ENCODE data around the gene CCN5. TPM values are rescaled to one million over a fixed set of nuclear protein-coding genes. Genes with fewer than 3 reads are reported as not detected.

CCN5 gene
- total and polyA plus RNA-seq, 7 experiments from 2014 or later = not detected

GRCh38 chr20:44701118-44701857, 13.9 kb upstream of the CCN5 start:
- Histone ChIP-seq H3K9me3 (ENCODE audit: control insufficient read depth in 2 of 3, low read length in 3 of 3) (no peaks in the 10 kb centered on the region), H3K4me1 (ENCODE audit: control insufficient read depth in 2 of 2, insufficient read depth in 2 of 2, low read length in 2 of 2) (no peaks in the 10 kb centered on the region), H3K27me3 (ENCODE audit: control insufficient read depth in 2 of 2, insufficient read depth in 2 of 2, low read length in 2 of 2) (peaks cover 0 to 3% of the 10 kb centered on the region in 2 donors), H3K36me3 (ENCODE audit: control insufficient read depth in 2 of 3, insufficient read depth in 3 of 3, low read length in 3 of 3) (no peaks in the 10 kb centered on the region), H3K4me3 (ENCODE audit: low read length) (no peak overlapping the region), H3K27ac (ENCODE audit: low read depth, low read length) (no peak overlapping the region)
- CTCF ChIA-PET = no interaction called here
- H3K4me1 Mint-ChIP-seq = peaks cover 0 to 4% (median 0%) of the 10 kb centered on the region in 7 donors
- POLR2A ChIA-PET = no interaction called here
- DNase-seq (no peak), ATAC-seq (no peak)
- no peak overlapping the region for H3K4me3 Mint-ChIP-seq
- peak overlapping the region in 1 of 9 donors; percentile 12 for H3K27ac Mint-ChIP-seq
- no peaks in the 10 kb centered on the region for H3K9me3 Mint-ChIP-seq
- intact Hi-C loops (cut with micrococcal nuclease) = no loop called here
- no peaks in the 10 kb centered on the region for H3K27me3 Mint-ChIP-seq
- H3K36me3 Mint-ChIP-seq = no peaks in the 10 kb centered on the region

DNA sequence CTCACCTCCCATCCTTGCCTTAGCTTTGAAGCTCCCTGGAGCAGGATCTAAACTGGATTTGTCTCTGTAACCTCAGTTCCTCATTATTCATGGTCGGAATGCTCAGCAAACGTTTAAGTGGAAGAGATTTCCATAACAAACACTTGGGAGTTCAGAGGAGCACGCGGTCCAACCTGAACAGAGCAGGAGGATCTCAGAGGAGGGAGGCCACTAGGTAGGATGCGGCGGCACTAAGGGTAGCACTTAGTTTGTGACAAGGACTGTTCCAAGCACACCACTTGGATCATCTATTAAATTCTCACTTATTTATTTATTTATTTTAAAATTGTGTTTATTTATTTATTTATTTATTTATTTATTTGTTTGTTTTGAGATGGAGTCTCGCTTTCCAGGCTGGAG, 13.3 kb upstream of the CCN5 start:
- H3K27me3 ChIP-seq (ENCODE audit: control insufficient read depth in 2 of 2, insufficient read depth in 2 of 2, low read length in 2 of 2) = peaks cover 0 to 3% of the 10 kb centered on the region in 2 donors
- ATAC-seq (no peak), DNase-seq (no peak)
- Mint-ChIP-seq H3K9me3 (no peaks in the 10 kb centered on the region), H3K27ac (no peak overlapping the region), H3K36me3 (no peaks in the 10 kb centered on the region), H3K4me1 (peaks cover 0 to 3% (median 0%) of the 10 kb centered on the region in 7 donors), H3K27me3 (no peaks in the 10 kb centered on the region), H3K4me3 (no peak overlapping the region)
- ChIA-PET POLR2A (no interaction called here), CTCF (no interaction called here)
- H3K36me3 ChIP-seq (ENCODE audit: control insufficient read depth in 2 of 3, insufficient read depth in 3 of 3, low read length in 3 of 3) = no peaks in the 10 kb centered on the region
- no peaks in the 10 kb centered on the region for H3K4me1 ChIP-seq (ENCODE audit: control insufficient read depth in 2 of 2, insufficient read depth in 2 of 2, low read length in 2 of 2)
- H3K4me3 ChIP-seq (ENCODE audit: low read length) = no peak overlapping the region
- intact Hi-C loops (cut with micrococcal nuclease) = no loop called here
- no peaks in the 10 kb centered on the region for H3K9me3 ChIP-seq (ENCODE audit: control insufficient read depth in 2 of 3, low read length in 3 of 3)
- H3K27ac ChIP-seq (ENCODE audit: low read depth, low read length) = no peak overlapping the region

- no peak overlapping the region for H3K4me3 Mint-ChIP-seq
- no peaks in the 10 kb centered on the region for H3K36me3 Mint-ChIP-seq
- no peak for ATAC-seq
- no peak overlapping the region for H3K27ac Mint-ChIP-seq
- POLR2A ChIA-PET = no interaction called here
- H3K27me3 Mint-ChIP-seq = no peaks in the 10 kb centered on the region
- intact Hi-C loops (cut with micrococcal nuclease) = no loop called here
- Histone ChIP-seq H3K9me3 (ENCODE audit: control insufficient read depth in 2 of 3, low read length in 3 of 3) (no peaks in the 10 kb centered on the region), H3K27me3 (ENCODE audit: control insufficient read depth in 2 of 2, insufficient read depth in 2 of 2, low read length in 2 of 2) (peaks cover 0 to 3% of the 10 kb centered on the region in 2 donors), H3K4me3 (ENCODE audit: low read length) (no peak overlapping the region), H3K36me3 (ENCODE audit: control insufficient read depth in 2 of 3, insufficient read depth in 3 of 3, low read length in 3 of 3) (no peaks in the 10 kb centered on the region), H3K27ac (ENCODE audit: low read depth, low read length) (no peak overlapping the region), H3K4me1 (ENCODE audit: control insufficient read depth in 2 of 2, insufficient read depth in 2 of 2, low read length in 2 of 2) (no peaks in the 10 kb centered on the region)
- CTCF ChIA-PET = interaction anchor here (1.7 kb wide), 1 partner anchor 17 kb away, joined by 4 read pairs; no protein-coding TSS in a partner anchor
- no peaks in the 10 kb centered on the region for H3K9me3 Mint-ChIP-seq
- H3K4me1 Mint-ChIP-seq = peaks cover 0 to 3% (median 0%) of the 10 kb centered on the region in 7 donors
- DNase-seq = no peak
Observed at GRCh38 chr20:44702776-44703175, 12.4 kb upstream of the CCN5 start.

- CTCF ChIA-PET = interaction anchor here (0.6 to 1.7 kb wide), 2 partner anchors 14 to 18 kb away, joined by 3 to 4 read pairs; no protein-coding TSS in a partner anchor
Observed at GRCh38 chr20:44703183-44703925, 11.8 kb upstream of the CCN5 start.

DNA sequence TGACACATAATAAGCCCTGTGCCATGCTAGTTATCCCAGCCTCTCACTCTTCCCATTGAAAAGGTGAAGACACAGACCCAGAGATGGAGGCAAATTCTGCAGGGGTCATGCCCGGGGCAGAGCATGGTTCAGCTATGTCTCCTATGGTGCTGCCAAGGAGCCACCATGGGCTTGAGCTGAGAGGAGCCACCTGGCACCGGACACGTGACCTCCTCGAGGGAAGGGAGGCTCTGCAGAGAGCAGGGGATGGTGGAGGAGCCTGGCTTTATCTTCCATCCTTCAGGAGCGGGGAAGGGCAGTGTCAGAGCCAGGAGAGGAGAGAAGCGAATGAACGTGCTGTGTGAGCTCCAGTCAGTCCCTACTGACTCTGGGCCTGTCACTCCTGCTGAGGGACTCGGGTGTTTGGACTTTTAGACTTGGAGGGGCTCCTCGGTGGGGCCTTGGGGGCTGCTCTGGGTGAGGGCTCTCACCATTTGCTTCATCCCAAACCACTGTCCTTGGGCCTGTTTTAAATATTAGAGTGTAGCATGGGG, 11.1 kb upstream of the CCN5 start:
- ChIA-PET CTCF (interaction anchor here (0.6 to 1.7 kb wide), 2 partner anchors 15 to 18 kb away, joined by 3 to 4 read pairs; no protein-coding TSS in a partner anchor), POLR2A (no interaction called here)
- intact Hi-C loops (cut with micrococcal nuclease) = no loop called here
- H3K4me1 Mint-ChIP-seq = peaks cover 0 to 3% (median 0%) of the 10 kb centered on the region in 7 donors
- Histone ChIP-seq H3K4me3 (ENCODE audit: low read length) (no peak overlapping the region), H3K27ac (ENCODE audit: low read depth, low read length) (no peak overlapping the region), H3K36me3 (ENCODE audit: control insufficient read depth in 2 of 3, insufficient read depth in 3 of 3, low read length in 3 of 3) (no peaks in the 10 kb centered on the region), H3K4me1 (ENCODE audit: control insufficient read depth in 2 of 2, insufficient read depth in 2 of 2, low read length in 2 of 2) (no peaks in the 10 kb centered on the region), H3K27me3 (ENCODE audit: control insufficient read depth in 2 of 2, insufficient read depth in 2 of 2, low read length in 2 of 2) (peaks cover 0 to 3% of the 10 kb centered on the region in 2 donors), H3K9me3 (ENCODE audit: control insufficient read depth in 2 of 3, low read length in 3 of 3) (no peaks in the 10 kb centered on the region)
- no peaks in the 10 kb centered on the region for H3K9me3 Mint-ChIP-seq
- H3K36me3 Mint-ChIP-seq = no peaks in the 10 kb centered on the region
- H3K27ac Mint-ChIP-seq = no peak overlapping the region
- no peak overlapping the region for H3K4me3 Mint-ChIP-seq
- no peaks in the 10 kb centered on the region for H3K27me3 Mint-ChIP-seq
- no peak for ATAC-seq
- DNase-seq = no peak

More at GRCh38 chr20:44703183-44703925, 11.8 kb upstream of the CCN5 start:
- intact Hi-C loops (cut with micrococcal nuclease) = no loop called here
- ATAC-seq (no peak), DNase-seq (no peak)
- Histone ChIP-seq H3K9me3 (ENCODE audit: control insufficient read depth in 2 of 3, low read length in 3 of 3) (no peaks in the 10 kb centered on the region), H3K4me3 (ENCODE audit: low read length) (no peak overlapping the region), H3K27me3 (ENCODE audit: control insufficient read depth in 2 of 2, insufficient read depth in 2 of 2, low read length in 2 of 2) (peaks cover 0 to 3% of the 10 kb centered on the region in 2 donors), H3K36me3 (ENCODE audit: control insufficient read depth in 2 of 3, insufficient read depth in 3 of 3, low read length in 3 of 3) (no peaks in the 10 kb centered on the region), H3K4me1 (ENCODE audit: control insufficient read depth in 2 of 2, insufficient read depth in 2 of 2, low read length in 2 of 2) (no peaks in the 10 kb centered on the region), H3K27ac (ENCODE audit: low read depth, low read length) (no peak overlapping the region)
- no peaks in the 10 kb centered on the region for H3K9me3 Mint-ChIP-seq
- POLR2A ChIA-PET = no interaction called here
- H3K36me3 Mint-ChIP-seq = no peaks in the 10 kb centered on the region
- H3K4me3 Mint-ChIP-seq = no peak overlapping the region
- H3K27ac Mint-ChIP-seq = no peak overlapping the region
- peaks cover 0 to 3% (median 0%) of the 10 kb centered on the region in 7 donors for H3K4me1 Mint-ChIP-seq
- no peaks in the 10 kb centered on the region for H3K27me3 Mint-ChIP-seq

GRCh38 chr20:44704551-44704971, 10.6 kb upstream of the CCN5 start:
- ChIA-PET CTCF (interaction anchor here (0.6 kb wide), 1 partner anchor 321 kb away, joined by 4 read pairs; no protein-coding TSS in a partner anchor), POLR2A (no interaction called here)
- H3K4me1 Mint-ChIP-seq = peaks cover 0 to 3% (median 0%) of the 10 kb centered on the region in 7 donors
- no peak overlapping the region for H3K4me3 ChIP-seq (ENCODE audit: low read length)
- no peaks in the 10 kb centered on the region for H3K4me1 ChIP-seq (ENCODE audit: control insufficient read depth in 2 of 2, insufficient read depth in 2 of 2, low read length in 2 of 2)
- H3K36me3 Mint-ChIP-seq = no peaks in the 10 kb centered on the region
- ATAC-seq = no peak
- no peaks in the 10 kb centered on the region for H3K9me3 Mint-ChIP-seq
- peaks cover 0 to 3% of the 10 kb centered on the region in 2 donors for H3K27me3 ChIP-seq (ENCODE audit: control insufficient read depth in 2 of 2, insufficient read depth in 2 of 2, low read length in 2 of 2)
- no peak for DNase-seq
- no peak overlapping the region for H3K27ac ChIP-seq (ENCODE audit: low read depth, low read length)
- no peaks in the 10 kb centered on the region for H3K36me3 ChIP-seq (ENCODE audit: control insufficient read depth in 2 of 3, insufficient read depth in 3 of 3, low read length in 3 of 3)
- H3K9me3 ChIP-seq (ENCODE audit: control insufficient read depth in 2 of 3, low read length in 3 of 3) = no peaks in the 10 kb centered on the region
- intact Hi-C loops (cut with micrococcal nuclease) = no loop called here
- no peak overlapping the region for H3K4me3 Mint-ChIP-seq
- H3K27me3 Mint-ChIP-seq = no peaks in the 10 kb centered on the region
- H3K27ac Mint-ChIP-seq = no peak overlapping the region
